ENCODE data around the gene KRTAP10-1. TPM values are rescaled to one million over a fixed set of nuclear protein-coding genes. Genes with fewer than 3 reads are reported as not detected.

KRTAP10-1 gene
- total RNA-seq, 1 donor from 2014 or later, result not detected

GRCh38 chr21:44516828-44517174 lies 23.2 kb downstream of the KRTAP10-1 start:
- TF ChIP-seq CTCF (IDR thresholded peaks at IDR 0.05; ENCODE audit: insufficient read depth, low read length, severe bottlenecking), result no peak
- DNase-seq (ENCODE audit: low read depth) (no peak), FAIRE-seq (no peak)
- H3K27me3 ChIP-seq (ENCODE audit: control insufficient read depth, insufficient read depth, low read length), result no peaks in the 10 kb centered on the region
- no peaks in the 10 kb centered on the region for H3K36me3 ChIP-seq (ENCODE audit: control insufficient read depth, insufficient read depth, low read length)
- H3K4me3 ChIP-seq (ENCODE audit: low read depth, low read length), result no peak overlapping the region

DNA sequence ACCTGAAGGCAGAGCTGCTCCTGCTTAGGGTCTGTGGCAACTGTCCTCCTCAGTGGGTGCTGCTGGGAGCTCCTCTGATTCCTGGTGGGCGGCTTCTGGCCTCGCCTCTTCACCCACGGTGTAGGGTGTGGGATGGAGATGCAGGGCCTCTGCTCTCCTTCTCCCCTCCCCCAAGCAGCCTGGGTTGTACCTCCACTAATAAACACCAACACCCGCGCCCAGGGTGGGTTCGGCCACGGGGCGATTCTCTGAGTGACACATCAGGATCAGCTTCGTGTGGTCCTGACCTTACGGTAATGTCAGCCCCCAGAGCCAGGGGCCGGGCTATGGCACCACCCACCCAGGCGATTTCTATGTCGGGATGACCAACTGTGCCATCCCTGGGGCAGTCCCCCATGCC lies 23.7 kb downstream of the KRTAP10-1 start:
- no peak for FAIRE-seq
- H3K36me3 ChIP-seq (ENCODE audit: control insufficient read depth, insufficient read depth, low read length), result no peaks in the 10 kb centered on the region
- no peaks in the 10 kb centered on the region for H3K27me3 ChIP-seq (ENCODE audit: control insufficient read depth, insufficient read depth, low read length)
- no peak for TF ChIP-seq CTCF (IDR thresholded peaks at IDR 0.05; ENCODE audit: insufficient read depth, low read length, severe bottlenecking)
- no peak overlapping the region for H3K4me3 ChIP-seq (ENCODE audit: low read depth, low read length)
- DNase-seq (ENCODE audit: low read depth), result no peak

GRCh38 chr21:44515359-44516165 lies 24.4 kb downstream of the KRTAP10-1 start:
- FAIRE-seq (no peak), DNase-seq (ENCODE audit: low read depth) (no peak)
- Histone ChIP-seq H3K27me3 (ENCODE audit: control insufficient read depth, insufficient read depth, low read length) (no peaks in the 10 kb centered on the region), H3K4me3 (ENCODE audit: low read depth, low read length) (no peak overlapping the region), H3K36me3 (ENCODE audit: control insufficient read depth, insufficient read depth, low read length) (no peaks in the 10 kb centered on the region)
- TF ChIP-seq CTCF (IDR thresholded peaks at IDR 0.05; ENCODE audit: insufficient read depth, low read length, severe bottlenecking), result no peak

GRCh38 chr21:44514746-44515358 lies 25.1 kb downstream of the KRTAP10-1 start:
- no peak for FAIRE-seq
- H3K27me3 ChIP-seq (ENCODE audit: control insufficient read depth, insufficient read depth, low read length), result no peaks in the 10 kb centered on the region
- H3K36me3 ChIP-seq (ENCODE audit: control insufficient read depth, insufficient read depth, low read length), result no peaks in the 10 kb centered on the region
- no peak for DNase-seq (ENCODE audit: low read depth)
- H3K4me3 ChIP-seq (ENCODE audit: low read depth, low read length), result no peak overlapping the region
- TF ChIP-seq CTCF (IDR thresholded peaks at IDR 0.05; ENCODE audit: insufficient read depth, low read length, severe bottlenecking), result no peak

DNA sequence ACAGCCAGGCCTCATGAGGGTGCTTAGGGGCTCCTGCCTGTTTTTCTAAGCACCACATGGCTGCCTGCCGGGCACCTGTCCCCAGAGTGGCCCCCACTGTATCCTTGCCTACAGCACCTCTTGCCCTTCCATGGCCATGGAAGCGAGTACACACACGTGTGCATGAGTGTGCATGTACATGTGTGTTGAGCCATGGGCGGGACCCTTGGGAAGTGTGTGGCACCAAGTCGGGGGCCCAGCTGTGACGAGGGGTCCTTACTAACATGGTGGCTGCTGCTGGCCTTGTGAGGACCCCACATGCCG lies 25.8 kb downstream of the KRTAP10-1 start:
- TF ChIP-seq CTCF (IDR thresholded peaks at IDR 0.05; ENCODE audit: insufficient read depth, low read length, severe bottlenecking), result no peak
- FAIRE-seq (no peak), DNase-seq (ENCODE audit: low read depth) (no peak)
- Histone ChIP-seq H3K27me3 (ENCODE audit: control insufficient read depth, insufficient read depth, low read length) (no peaks in the 10 kb centered on the region), H3K4me3 (ENCODE audit: low read depth, low read length) (no peak overlapping the region), H3K36me3 (ENCODE audit: control insufficient read depth, insufficient read depth, low read length) (no peaks in the 10 kb centered on the region)
